Activated T-cell treated with anti-CD3 and anti-CD28 coated beads for 1 hour (primary cell): ENCODE data around the gene PTPRJ.
"Not testable (repeated sequence)": the region's sequence is repeated elsewhere in the genome, so short reads cannot be mapped to it uniquely, and the experiment has no call there.

Experiments
- DNase-seq: peaks from one replicate; pipeline ENCODE4 v3.0.0-alpha.2; 2020; ENCODE audit warnings: low read depth

The PTPRJ gene

DNA sequence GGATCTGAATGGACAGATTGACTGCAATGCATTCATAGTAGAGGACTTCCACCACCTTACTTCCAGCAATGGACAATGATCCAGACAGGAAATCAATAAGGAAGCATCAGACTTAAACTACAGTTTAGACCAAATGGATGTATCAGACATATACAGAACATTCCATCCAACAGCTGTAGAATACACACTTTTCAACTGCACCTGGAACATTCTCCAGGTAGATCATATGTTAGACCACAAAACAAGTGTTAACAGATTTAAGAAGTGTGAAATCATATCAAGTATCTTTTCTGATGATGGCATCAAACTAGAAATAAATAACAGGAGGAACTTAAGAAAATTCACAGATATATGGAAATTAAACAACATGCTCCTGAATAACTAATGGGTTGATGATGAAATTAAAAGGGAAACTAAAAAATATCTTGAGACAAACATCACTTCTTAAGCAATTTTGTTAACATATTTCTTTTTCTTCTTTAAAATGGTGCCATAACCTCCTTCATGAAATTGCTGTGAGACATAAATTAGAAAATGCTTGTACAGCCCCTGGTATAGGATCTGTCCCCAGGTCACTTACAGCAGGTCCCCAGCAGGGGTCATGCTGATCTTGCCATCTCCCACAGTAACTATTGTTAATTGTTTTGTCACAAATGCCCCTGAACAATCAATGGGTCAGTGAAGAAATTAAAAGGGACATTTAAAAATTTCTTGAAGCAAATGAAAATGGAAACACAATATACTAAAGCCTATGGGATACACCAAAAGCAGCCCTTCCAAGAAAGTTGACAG is 136.3 kb downstream of the PTPRJ start:
- DNase-seq: no peak

DNA sequence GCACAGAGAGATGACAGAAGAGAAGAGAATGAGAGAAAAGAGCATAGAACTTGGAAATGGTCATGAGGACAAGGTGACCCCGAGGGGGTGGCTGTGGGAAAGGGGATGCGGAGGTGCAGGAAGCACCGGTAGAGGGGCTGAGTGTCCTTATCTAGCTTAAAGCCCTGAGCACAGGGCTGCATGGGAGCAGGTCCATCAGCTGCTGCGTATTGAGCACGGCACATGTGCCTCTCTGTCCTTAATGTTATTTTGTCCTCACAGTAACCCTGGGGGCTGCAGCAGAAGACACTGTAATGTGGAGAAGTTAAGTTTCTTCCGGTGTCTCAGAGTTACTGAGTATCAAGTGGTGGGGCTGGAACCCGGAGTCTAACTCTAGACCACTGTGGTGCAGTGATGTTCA is 141.9 kb downstream of the PTPRJ start:
- DNase-seq: no peak

DNA sequence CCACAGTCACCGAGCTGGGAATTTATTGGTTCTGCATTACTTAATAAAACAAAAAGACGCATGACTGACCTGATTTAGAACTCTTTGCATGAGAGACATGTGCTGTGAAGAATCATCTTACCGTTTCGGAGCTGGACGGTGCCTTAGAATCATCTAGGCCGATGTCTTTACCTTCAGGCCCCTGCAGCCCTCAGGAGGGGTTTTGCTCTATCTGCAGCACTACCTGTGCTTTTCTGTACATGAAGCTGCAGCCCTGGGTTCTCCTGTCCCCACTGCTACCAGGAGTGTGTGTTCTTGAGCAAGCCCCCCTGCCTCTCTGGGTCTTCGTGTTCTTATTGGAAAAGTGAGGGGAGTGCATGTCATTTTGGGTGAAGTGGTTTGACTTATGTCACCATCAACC is 142.3 kb downstream of the PTPRJ start:
- DNase-seq: no peak

GRCh38 chr11:48123254-48123875 is 143.0 kb downstream of the PTPRJ start:
- DNase-seq: no peak

DNA sequence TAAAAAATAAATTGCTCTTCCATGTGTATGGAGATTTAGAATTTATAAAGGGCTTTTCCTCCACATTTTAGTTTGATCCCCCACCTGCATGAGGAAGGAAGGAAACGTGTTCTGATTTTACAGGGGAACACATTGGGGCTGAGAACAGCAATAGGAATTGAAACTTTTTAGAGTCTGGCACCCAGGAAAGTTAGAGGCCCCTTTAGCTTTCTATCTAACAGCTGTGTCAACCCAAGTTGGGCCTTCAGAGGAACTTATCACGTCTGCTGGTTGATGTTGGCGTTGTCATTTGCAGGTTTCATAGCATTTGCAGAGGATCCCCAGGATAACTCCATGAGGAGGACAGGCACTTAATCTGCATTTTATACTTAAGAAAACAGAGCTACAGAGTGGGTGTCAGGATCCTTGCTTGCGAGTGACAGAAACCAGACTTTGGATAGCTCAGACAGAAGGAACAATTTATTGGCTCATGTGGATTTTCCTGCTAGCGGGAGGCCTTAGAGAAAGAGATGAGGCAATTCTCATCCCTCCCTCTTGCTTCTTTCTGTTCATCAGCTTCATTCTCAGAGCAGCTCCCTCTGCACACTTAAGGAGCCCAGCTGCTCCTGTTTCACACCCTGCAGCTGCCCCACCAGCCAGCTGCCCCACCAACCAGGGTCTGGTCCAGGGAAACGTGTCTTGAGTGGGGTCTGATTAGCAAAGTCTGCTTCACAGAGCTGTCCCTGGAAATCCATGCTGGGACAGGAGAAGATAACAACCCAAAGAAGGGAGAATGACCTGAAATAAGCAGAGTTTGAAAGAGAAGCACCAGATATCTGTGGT is 143.8 kb downstream of the PTPRJ start:
- DNase-seq: no peak

DNA sequence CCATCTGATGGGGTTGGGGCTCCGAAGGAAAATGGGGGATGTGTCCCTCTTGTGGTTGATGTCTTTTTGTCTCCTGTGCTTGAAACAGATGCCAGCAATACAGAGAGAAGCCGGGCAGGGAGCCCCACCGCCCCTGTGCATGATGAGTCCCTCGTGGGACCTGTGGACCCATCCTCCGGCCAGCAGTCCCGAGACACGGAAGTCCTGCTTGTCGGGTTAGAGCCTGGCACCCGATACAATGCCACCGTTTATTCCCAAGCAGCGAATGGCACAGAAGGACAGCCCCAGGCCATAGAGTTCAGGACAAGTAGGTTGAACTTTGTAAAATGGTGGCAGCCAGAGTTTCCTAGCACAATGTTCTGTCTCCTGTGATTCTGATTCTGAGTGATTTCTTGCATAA is 144.5 kb downstream of the PTPRJ start:
- DNase-seq: no peak

GRCh38 chr11:48125866-48126265 is 145.5 kb downstream of the PTPRJ start:
- no peak for DNase-seq

DNA sequence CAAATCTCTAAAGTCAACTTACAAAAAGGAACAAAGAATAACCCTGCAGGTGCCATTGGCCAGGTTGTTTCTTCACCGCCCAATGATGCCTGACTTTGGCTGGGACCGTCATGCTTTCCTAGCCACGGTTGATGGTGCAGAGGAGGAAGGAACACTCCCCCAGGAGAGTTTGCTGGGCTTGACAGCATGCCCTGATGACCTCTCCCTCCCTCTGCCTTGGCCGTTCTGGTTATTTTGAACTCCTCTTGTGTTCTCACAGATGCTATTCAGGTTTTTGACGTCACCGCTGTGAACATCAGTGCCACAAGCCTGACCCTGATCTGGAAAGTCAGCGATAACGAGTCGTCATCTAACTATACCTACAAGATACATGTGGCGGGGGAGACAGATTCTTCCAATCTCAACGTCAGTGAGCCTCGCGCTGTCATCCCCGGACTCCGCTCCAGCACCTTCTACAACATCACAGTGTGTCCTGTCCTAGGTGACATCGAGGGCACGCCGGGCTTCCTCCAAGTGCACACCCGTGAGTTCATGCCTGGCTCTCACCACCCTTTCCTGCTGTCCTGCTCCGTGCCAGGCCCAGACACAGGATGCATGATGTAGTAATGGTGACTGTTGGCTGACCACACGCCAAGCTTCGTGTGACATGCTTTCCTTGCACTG is 147.3 kb downstream of the PTPRJ start:
- no peak for DNase-seq

DNA sequence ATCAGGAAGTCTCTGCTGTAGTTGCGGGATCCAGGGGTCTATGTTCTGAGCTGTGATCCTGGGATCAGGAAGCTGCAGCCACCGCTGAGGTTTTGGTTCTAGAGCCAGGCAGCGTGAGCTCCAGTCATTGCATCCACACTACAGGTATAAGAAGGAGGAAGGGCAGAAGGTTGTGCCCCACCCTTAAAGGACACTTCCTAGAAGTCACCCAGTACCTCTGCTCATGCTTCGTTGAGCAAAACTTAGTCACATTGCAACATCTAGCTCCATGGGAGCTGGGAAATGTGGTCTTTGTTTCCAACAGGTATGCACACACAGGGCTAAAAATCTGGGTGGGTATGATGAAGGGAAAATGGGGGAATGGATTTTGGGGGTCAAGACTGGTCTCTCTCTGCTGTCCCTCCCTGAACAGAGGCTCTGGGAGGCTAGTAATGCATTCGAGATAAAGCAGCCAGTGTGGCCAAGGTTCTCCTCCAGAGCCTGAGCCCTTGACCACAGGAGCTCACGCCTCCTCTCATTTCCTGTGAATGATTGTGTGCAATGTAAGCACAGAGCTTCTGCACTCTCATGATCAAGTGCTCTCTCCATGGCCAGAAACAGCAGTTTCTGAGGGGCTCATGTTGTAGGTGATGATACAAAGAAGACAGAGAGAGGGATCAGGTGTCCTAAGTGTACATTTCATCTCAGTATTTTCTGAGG is 149.5 kb downstream of the PTPRJ start:
- DNase-seq: no peak

DNA sequence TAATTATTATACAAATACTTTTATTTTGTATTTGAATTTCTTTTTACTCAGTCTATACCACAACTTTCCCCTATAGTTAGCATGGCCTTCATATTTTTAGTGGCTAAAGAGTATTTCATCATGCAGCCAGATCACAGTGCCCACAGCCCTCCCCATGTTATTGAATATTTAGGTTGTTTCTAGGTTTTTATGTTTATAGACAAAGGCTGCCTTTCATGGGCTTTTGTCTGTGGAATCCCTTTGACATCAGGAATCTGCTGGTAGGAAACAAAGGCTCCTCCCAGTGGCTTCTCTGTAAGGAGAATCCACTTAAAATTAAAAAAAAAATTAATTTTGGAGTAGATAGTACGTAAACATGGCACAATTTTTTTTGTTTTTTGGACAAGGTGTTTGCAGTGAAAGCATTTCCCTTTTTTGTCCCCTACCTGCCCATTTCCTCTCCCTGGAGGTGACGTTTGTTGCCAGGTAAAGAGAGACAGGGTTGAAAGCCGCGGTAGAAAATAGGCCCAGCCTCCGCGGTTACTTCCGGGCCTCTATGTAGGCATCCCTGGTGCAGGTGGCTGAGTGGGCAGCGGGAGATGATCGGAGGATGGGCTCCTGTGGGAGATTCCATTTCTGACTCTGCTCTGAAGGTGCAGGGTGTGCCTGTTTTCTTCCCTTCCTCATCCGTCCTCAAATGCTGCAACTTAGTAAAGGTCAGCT is 154.0 kb downstream of the PTPRJ start:
- DNase-seq: no peak

DNA sequence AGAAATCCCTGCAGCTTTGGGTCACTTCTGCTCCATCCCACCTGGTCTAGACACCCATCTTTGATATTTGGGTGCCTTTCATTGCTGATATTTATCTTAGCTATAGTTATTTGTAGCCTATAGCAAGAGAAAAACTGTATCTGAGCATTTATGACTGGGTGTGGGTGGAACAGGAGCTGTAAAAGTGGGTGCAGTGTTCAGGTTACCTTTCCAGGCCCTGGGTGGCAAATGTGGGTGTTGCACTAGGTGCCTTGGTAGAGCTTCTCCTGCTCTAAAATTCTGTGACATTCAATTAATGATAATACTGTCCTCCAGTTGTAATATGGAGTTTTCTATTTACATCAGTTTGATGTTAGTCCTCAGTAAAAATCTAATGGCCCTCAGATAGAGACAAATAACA is 157.9 kb downstream of the PTPRJ start:
- no peak for DNase-seq

DNA sequence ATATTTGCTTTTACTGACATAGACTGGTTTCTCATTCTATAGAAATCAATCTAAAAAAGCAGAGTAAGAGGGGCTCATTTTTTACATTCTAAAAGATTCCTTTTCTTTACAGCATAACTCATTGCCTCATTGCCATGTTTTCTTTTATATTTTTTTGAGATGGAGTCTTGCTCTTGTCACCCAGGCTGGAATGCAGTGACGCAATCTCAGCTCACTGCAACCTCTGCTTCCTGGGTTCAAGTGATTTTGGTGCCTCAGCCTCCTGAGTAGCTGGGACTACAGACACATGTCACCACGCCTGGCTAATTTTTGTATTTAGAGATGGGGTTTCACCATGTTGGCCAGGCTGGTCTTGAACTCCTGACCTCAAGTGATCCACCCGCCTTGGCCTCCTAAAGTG is 159.5 kb downstream of the PTPRJ start:
- not testable (repeated sequence) for DNase-seq

- no peak for DNase-seq
These were observed 161.2 kb downstream of the PTPRJ start for GRCh38 chr11:48141475-48142122.

GRCh38 chr11:48142889-48143288 is 162.5 kb downstream of the PTPRJ start:
- no peak for DNase-seq

DNA sequence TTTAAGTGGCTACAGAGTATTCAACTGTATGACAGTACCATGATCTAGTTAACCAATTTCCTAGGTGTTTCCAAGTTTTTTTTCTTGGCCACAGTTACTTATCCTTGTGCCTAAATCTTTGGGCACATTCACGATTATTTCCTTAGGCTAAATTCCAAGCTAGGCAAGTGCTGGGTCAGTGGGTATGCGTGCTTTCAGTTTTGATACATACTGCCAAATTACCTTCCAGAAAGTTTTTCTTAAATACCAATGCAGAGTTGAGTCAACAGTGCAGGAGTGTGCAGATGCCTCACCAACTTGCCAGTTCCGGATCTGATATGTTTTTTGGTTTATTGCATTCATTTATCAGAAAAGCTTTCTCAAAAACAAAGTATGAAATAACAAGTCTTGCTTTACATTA is 168.4 kb downstream of the PTPRJ start:
- no peak for DNase-seq

DNA sequence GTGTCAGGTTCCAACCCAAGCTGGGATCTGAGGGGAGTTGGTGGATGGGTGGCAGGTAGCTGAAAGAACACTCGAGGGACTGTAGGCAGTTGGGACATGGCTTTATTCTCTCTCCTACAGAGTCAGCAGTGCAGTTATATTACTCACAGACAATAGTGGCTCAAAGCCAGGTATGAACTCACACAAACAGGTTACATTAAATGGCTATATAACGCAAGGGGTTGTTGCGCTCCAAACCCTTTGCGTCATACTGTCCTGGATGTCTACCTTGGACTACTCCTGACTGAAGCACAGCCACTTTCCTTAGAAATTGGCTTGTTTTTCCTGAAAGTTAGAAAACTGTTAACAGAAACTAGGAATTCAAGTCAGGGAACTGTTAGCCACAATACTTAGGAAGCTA is 169.9 kb downstream of the PTPRJ start:
- DNase-seq: no peak

DNA sequence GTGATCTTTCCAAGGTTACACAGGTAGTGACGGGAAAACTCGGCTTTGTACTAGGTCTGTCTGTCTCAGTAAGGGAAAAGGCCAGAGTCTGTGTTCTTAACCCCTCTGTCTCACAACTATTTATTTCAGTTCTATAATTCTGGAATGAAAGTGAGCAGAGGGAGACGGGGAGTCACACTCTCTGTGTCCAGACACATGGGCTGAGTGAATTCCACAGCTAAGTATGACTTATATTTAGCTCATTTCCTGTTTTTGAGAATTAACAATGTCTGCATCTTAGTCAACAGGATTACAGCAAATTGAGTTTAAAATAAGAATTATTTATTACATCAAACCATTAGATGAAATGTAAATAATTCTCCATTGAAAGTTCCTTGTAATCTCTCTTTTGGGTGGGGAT is 173.8 kb downstream of the PTPRJ start:
- DNase-seq: no peak

DNA sequence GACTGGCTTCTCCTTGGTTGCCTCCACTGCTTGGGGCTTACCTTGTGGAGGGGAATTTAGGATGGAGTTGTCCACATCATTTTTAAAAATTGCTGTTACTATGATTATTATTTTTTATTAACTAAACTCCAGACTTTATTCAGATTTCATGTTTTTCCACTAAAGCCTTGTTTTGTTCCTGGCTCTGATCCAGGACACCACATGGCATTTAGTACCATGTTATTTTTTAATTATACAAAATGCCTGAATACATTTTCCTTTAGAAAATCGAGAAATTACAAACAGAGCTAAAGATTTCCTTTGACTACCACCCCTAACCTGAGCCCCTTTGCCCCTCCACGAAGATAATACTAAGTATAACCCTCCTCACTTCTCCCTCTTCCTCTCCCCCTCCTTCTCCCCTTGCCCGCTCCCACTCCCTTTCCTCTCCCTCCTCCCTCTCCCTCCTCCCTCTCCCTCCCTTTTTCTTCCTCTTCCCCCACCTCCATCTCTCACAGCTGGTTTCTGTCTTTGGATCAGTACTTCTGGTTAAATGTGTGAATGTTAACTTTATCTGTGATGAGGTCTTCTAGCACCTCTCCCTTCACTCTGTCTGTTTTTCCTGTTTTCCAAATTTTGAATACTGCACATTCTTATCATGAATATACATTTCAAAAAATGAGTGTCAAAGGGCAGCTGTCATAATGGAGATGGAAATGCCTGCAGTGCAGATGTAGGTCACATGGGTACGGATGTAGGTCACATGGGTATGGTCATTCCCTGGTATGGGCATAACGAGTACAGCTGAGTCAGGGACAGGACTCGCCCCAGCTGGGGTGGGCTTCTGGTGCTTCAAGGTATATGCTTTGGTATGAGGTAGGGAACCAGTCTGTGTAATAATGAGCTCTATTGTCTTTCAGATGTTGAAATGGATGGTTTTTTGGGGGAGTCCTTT is 181.9 kb downstream of the PTPRJ start:
- no peak for DNase-seq

DNA sequence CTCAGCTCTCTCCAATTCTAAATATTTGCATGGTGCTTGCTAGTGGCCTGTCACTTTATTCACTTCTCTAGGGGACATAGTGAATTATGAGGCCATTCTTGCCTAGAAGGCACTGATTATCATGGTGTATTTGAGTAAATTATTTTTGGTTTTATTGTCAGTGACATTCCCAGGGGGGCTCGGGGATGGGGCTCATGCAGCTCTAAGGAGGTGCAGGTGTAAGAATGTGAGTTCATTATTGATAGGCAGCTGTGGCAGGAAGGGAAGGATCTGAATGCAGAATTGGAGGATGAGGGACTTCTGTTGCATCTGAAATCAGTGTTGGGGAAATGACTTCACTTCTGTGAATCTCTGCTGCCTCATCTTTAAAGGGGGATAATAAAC is 182.5 kb downstream of the PTPRJ start:
- DNase-seq: no peak
